ENCODE data around the gene EEA1.

The EEA1 gene

GRCh38 chr12:92952394-92952793 is 23.3 kb upstream of the EEA1 start:
- TF ChIP-seq L3MBTL2 (conservative IDR thresholded peaks at IDR 0.05): no peak
- no peak for TF ChIP-seq SUZ12 (IDR thresholded peaks at IDR 0.05)
- no peak for TF ChIP-seq NFRKB (IDR thresholded peaks at IDR 0.05)
- TF ChIP-seq BHLHE40 (IDR thresholded peaks at IDR 0.05; ENCODE audit: borderline replicate concordance): no peak
- TF ChIP-seq PKNOX1 (IDR thresholded peaks at IDR 0.05): no peak
- no peak for DNase-seq (ENCODE audit: extremely low spot score)
- POLR2A ChIA-PET: no interaction called here
- CTCF ChIA-PET: no interaction called here

- POLR2A ChIA-PET: no interaction called here
- no peak for DNase-seq (ENCODE audit: extremely low spot score)
- CTCF ChIA-PET: no interaction called here
- no peak for TF ChIP-seq FOXK2 (IDR thresholded peaks at IDR 0.05)
- no peak for TF ChIP-seq CTBP1 (IDR thresholded peaks at IDR 0.05; ENCODE audit: borderline replicate concordance)
- no peak for TF ChIP-seq BHLHE40 (IDR thresholded peaks at IDR 0.05; ENCODE audit: borderline replicate concordance)
- TF ChIP-seq HDGF (IDR thresholded peaks at IDR 0.05; ENCODE audit: borderline replicate concordance): no peak
- no peak for TF ChIP-seq TARDBP (IDR thresholded peaks at IDR 0.05)
- no peak for TF ChIP-seq ARNT (IDR thresholded peaks at IDR 0.05)
- TF ChIP-seq L3MBTL2 (conservative IDR thresholded peaks at IDR 0.05): no peak
- TF ChIP-seq ELF4 (IDR thresholded peaks at IDR 0.05): no peak
- no peak for TF ChIP-seq LEF1 (IDR thresholded peaks at IDR 0.05; ENCODE audit: borderline replicate concordance)
- no peak for TF ChIP-seq FOXA1 (IDR thresholded peaks at IDR 0.05)
- TF ChIP-seq FOXM1 (IDR thresholded peaks at IDR 0.05; ENCODE audit: borderline replicate concordance): no peak
- no peak for TF ChIP-seq ZNF384 (IDR thresholded peaks at IDR 0.05)
- no peak for TF ChIP-seq PKNOX1 (IDR thresholded peaks at IDR 0.05)
- TF ChIP-seq NFRKB (IDR thresholded peaks at IDR 0.05): no peak
- TF ChIP-seq SUZ12 (IDR thresholded peaks at IDR 0.05): no peak
Observed at GRCh38 chr12:92951006-92951405, 21.9 kb upstream of the EEA1 start.

GRCh38 chr12:92950011-92950410 is 20.9 kb upstream of the EEA1 start:
- TF ChIP-seq LEF1 (IDR thresholded peaks at IDR 0.05; ENCODE audit: borderline replicate concordance) (no peak), ARNT (IDR thresholded peaks at IDR 0.05) (no peak), BHLHE40 (IDR thresholded peaks at IDR 0.05; ENCODE audit: borderline replicate concordance) (no peak), ELF4 (IDR thresholded peaks at IDR 0.05) (no peak), HDGF (IDR thresholded peaks at IDR 0.05; ENCODE audit: borderline replicate concordance) (no peak), FOXA1 (IDR thresholded peaks at IDR 0.05) (no peak), CTBP1 (IDR thresholded peaks at IDR 0.05; ENCODE audit: borderline replicate concordance) (no peak), SP1 (IDR thresholded peaks at IDR 0.05) (no peak), L3MBTL2 (conservative IDR thresholded peaks at IDR 0.05) (no peak), TARDBP (IDR thresholded peaks at IDR 0.05) (no peak), FOXM1 (IDR thresholded peaks at IDR 0.05; ENCODE audit: borderline replicate concordance) (no peak), NFRKB (IDR thresholded peaks at IDR 0.05) (no peak), FOXK2 (IDR thresholded peaks at IDR 0.05) (no peak)
- ChIA-PET CTCF (no interaction called here), POLR2A (no interaction called here)
- no peak for DNase-seq (ENCODE audit: extremely low spot score)

- ChIA-PET POLR2A (no interaction called here), CTCF (no interaction called here)
- DNase-seq (ENCODE audit: extremely low spot score): no peak
- TF ChIP-seq SP1 (IDR thresholded peaks at IDR 0.05) (no peak), FOXM1 (IDR thresholded peaks at IDR 0.05; ENCODE audit: borderline replicate concordance) (no peak), FOXA1 (IDR thresholded peaks at IDR 0.05) (no peak), LEF1 (IDR thresholded peaks at IDR 0.05; ENCODE audit: borderline replicate concordance) (no peak), SUZ12 (IDR thresholded peaks at IDR 0.05) (no peak), FOXK2 (IDR thresholded peaks at IDR 0.05) (no peak), L3MBTL2 (conservative IDR thresholded peaks at IDR 0.05) (no peak), TARDBP (IDR thresholded peaks at IDR 0.05) (no peak), ELF4 (IDR thresholded peaks at IDR 0.05) (no peak), NFRKB (IDR thresholded peaks at IDR 0.05) (no peak), HDGF (IDR thresholded peaks at IDR 0.05; ENCODE audit: borderline replicate concordance) (no peak)
Observed at GRCh38 chr12:92949466-92949865, 20.4 kb upstream of the EEA1 start.

GRCh38 chr12:92947589-92948215 is 18.6 kb upstream of the EEA1 start:
- POLR2A ChIA-PET: interaction anchor here (0.7 kb wide), 1 partner anchor 168 kb away, joined by 3 read pairs; no protein-coding TSS in a partner anchor
- CTCF ChIA-PET: no interaction called here
- no peak for DNase-seq (ENCODE audit: extremely low spot score)
- no peak for TF ChIP-seq HDGF (IDR thresholded peaks at IDR 0.05; ENCODE audit: borderline replicate concordance)
- no peak for TF ChIP-seq ZNF384 (IDR thresholded peaks at IDR 0.05)
- no peak for TF ChIP-seq CTBP1 (IDR thresholded peaks at IDR 0.05; ENCODE audit: borderline replicate concordance)
- no peak for TF ChIP-seq L3MBTL2 (conservative IDR thresholded peaks at IDR 0.05)
- no peak for TF ChIP-seq SUZ12 (IDR thresholded peaks at IDR 0.05)
- no peak for TF ChIP-seq TARDBP (IDR thresholded peaks at IDR 0.05)
- TF ChIP-seq SP1 (IDR thresholded peaks at IDR 0.05): no peak
- no peak for TF ChIP-seq FOXA1 (IDR thresholded peaks at IDR 0.05)
- no peak for TF ChIP-seq FOXK2 (IDR thresholded peaks at IDR 0.05)
- no peak for TF ChIP-seq LEF1 (IDR thresholded peaks at IDR 0.05; ENCODE audit: borderline replicate concordance)
- TF ChIP-seq ARNT (IDR thresholded peaks at IDR 0.05): no peak
- TF ChIP-seq NFRKB (IDR thresholded peaks at IDR 0.05): no peak
- TF ChIP-seq BHLHE40 (IDR thresholded peaks at IDR 0.05; ENCODE audit: borderline replicate concordance): no peak
- no peak for TF ChIP-seq ELF4 (IDR thresholded peaks at IDR 0.05)
- no peak for TF ChIP-seq PKNOX1 (IDR thresholded peaks at IDR 0.05)
- TF ChIP-seq FOXM1 (IDR thresholded peaks at IDR 0.05; ENCODE audit: borderline replicate concordance): no peak

- TF ChIP-seq NFRKB (IDR thresholded peaks at IDR 0.05) (no peak), SUZ12 (IDR thresholded peaks at IDR 0.05) (no peak), L3MBTL2 (conservative IDR thresholded peaks at IDR 0.05) (no peak), FOXM1 (IDR thresholded peaks at IDR 0.05; ENCODE audit: borderline replicate concordance) (no peak), CTBP1 (IDR thresholded peaks at IDR 0.05; ENCODE audit: borderline replicate concordance) (no peak), LEF1 (IDR thresholded peaks at IDR 0.05; ENCODE audit: borderline replicate concordance) (no peak), SP1 (IDR thresholded peaks at IDR 0.05) (no peak), TARDBP (IDR thresholded peaks at IDR 0.05) (no peak), PKNOX1 (IDR thresholded peaks at IDR 0.05) (no peak), FOXK2 (IDR thresholded peaks at IDR 0.05) (no peak), ELF4 (IDR thresholded peaks at IDR 0.05) (no peak), HDGF (IDR thresholded peaks at IDR 0.05; ENCODE audit: borderline replicate concordance) (no peak), FOXA1 (IDR thresholded peaks at IDR 0.05) (no peak), ARNT (IDR thresholded peaks at IDR 0.05) (no peak)
- ChIA-PET CTCF (no interaction called here), POLR2A (no interaction called here)
- no peak for DNase-seq (ENCODE audit: extremely low spot score)
Observed at GRCh38 chr12:92945659-92946220, 16.6 kb upstream of the EEA1 start.

Data from HEK293T (cell line).